Measurements from ENCODE around the gene FGF4.

DNA sequence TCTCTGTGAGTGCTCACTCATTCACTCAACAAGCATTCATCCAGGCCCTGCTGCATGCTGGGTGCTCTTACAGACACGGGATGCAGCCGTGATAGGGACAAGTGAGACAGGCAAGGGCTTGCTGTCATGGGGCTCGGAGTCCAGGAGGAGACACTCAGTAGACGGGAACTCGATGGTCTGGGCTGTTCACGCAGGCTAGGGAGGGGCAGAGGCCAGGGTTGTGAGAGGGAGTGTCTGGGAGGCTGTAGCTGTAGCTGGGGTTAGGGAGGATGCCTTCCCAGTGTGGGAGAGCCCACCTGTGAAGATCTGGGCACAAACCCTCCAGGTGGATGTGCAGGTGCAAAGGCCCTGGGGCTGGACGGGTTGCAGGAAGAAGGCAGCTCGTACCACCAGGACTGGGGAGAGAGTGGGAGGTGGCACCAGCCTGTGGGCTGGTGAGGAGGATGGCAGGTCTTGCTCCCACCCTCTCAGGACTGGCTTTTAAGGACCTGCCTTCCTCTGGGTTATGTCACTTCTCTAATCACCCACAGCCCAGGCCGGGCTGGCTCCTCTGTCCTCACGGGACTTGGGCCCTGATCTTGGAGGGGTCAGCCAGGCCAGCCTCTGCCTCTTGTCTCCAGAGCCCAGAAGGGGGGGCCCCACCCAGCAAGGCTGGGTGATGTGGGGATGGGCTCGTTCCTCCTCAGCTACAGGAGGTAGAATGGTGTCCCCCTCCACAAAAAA, 24.1 kb downstream of the FGF4 start:
- TF ChIP-seq ELF4 (IDR thresholded peaks at IDR 0.05) (no peak), FOXK2 (IDR thresholded peaks at IDR 0.05) (no peak), HDGF (IDR thresholded peaks at IDR 0.05; ENCODE audit: borderline replicate concordance) (no peak), SP1 (IDR thresholded peaks at IDR 0.05) (no peak), LEF1 (IDR thresholded peaks at IDR 0.05; ENCODE audit: borderline replicate concordance) (no peak), SUZ12 (IDR thresholded peaks at IDR 0.05) (no peak), NFRKB (IDR thresholded peaks at IDR 0.05) (no peak), FOXA1 (IDR thresholded peaks at IDR 0.05) (no peak), ZNF384 (IDR thresholded peaks at IDR 0.05) (no peak), CTBP1 (IDR thresholded peaks at IDR 0.05; ENCODE audit: borderline replicate concordance) (no peak), FOXM1 (IDR thresholded peaks at IDR 0.05; ENCODE audit: borderline replicate concordance) (no peak), ARNT (IDR thresholded peaks at IDR 0.05) (no peak), BHLHE40 (IDR thresholded peaks at IDR 0.05; ENCODE audit: borderline replicate concordance) (no peak)

Measured in HEK293T (cell line).